ENCODE results near the gene RICTOR.
"Not testable (repeated sequence)": the region's sequence is repeated elsewhere in the genome, so short reads cannot be mapped to it uniquely, and the experiment has no call there.

RICTOR gene

GRCh38 chr5:39015743-39016586, 58.2 kb downstream of the RICTOR start:
- Histone ChIP-seq H2AFZ (ENCODE audit: low read length, unreplicated experiment) (no peak overlapping the region), H3K4me3 (ENCODE audit: low read depth, low read length) (no peak overlapping the region), H3K79me2 (ENCODE audit: control insufficient read depth, insufficient read depth, low read length, unreplicated experiment) (peaks cover 25% of the 10 kb centered on the region), H3K27ac (ENCODE audit: low read depth, low read length) (peak overlapping the region; percentile 74), H3K4me1 (ENCODE audit: control insufficient read depth, insufficient read depth, low read length, unreplicated experiment) (peaks cover 38% of the 10 kb centered on the region), H3K27me3 (ENCODE audit: insufficient read depth, low read length) (no peaks in the 10 kb centered on the region), H3K36me3 (ENCODE audit: insufficient read depth, low read length) (peaks cover 29% of the 10 kb centered on the region)

- no peak overlapping the region for H3K4me3 ChIP-seq (ENCODE audit: low read depth, low read length)
- H3K27ac ChIP-seq (ENCODE audit: low read depth, low read length) = peak overlapping the region; percentile 74
- peaks cover 20% of the 10 kb centered on the region for H3K79me2 ChIP-seq (ENCODE audit: control insufficient read depth, insufficient read depth, low read length, unreplicated experiment)
- peaks cover 35% of the 10 kb centered on the region for H3K36me3 ChIP-seq (ENCODE audit: insufficient read depth, low read length)
- H2AFZ ChIP-seq (ENCODE audit: low read length, unreplicated experiment) = no peak overlapping the region
- H3K27me3 ChIP-seq (ENCODE audit: insufficient read depth, low read length) = no peaks in the 10 kb centered on the region
- peaks cover 35% of the 10 kb centered on the region for H3K4me1 ChIP-seq (ENCODE audit: control insufficient read depth, insufficient read depth, low read length, unreplicated experiment)
Measured at GRCh38 chr5:39014561-39014960, 59.6 kb downstream of the RICTOR start.

- H3K79me2 ChIP-seq (ENCODE audit: control insufficient read depth, insufficient read depth, low read length, unreplicated experiment) = peaks cover 20% of the 10 kb centered on the region
- peaks cover 32% of the 10 kb centered on the region for H3K36me3 ChIP-seq (ENCODE audit: insufficient read depth, low read length)
Measured at GRCh38 chr5:39013938-39014337, 60.3 kb downstream of the RICTOR start.

GRCh38 chr5:39010958-39011357, 63.2 kb downstream of the RICTOR start:
- Histone ChIP-seq H3K36me3 (ENCODE audit: insufficient read depth, low read length) (peaks cover 31% of the 10 kb centered on the region), H3K4me1 (ENCODE audit: control insufficient read depth, insufficient read depth, low read length, unreplicated experiment) (peaks cover 28% of the 10 kb centered on the region), H3K79me2 (ENCODE audit: control insufficient read depth, insufficient read depth, low read length, unreplicated experiment) (peaks cover 17% of the 10 kb centered on the region)
- not testable (repeated sequence) for H3K27ac ChIP-seq (ENCODE audit: low read depth, low read length); H3K4me3 ChIP-seq (ENCODE audit: low read depth, low read length); H2AFZ ChIP-seq (ENCODE audit: low read length, unreplicated experiment); H3K27me3 ChIP-seq (ENCODE audit: insufficient read depth, low read length)

More at GRCh38 chr5:39013938-39014337, 60.3 kb downstream of the RICTOR start:
- H2AFZ ChIP-seq (ENCODE audit: low read length, unreplicated experiment) = no peak overlapping the region
- H3K4me1 ChIP-seq (ENCODE audit: control insufficient read depth, insufficient read depth, low read length, unreplicated experiment) = peaks cover 35% of the 10 kb centered on the region
- no peak overlapping the region for H3K4me3 ChIP-seq (ENCODE audit: low read depth, low read length)
- no peaks in the 10 kb centered on the region for H3K27me3 ChIP-seq (ENCODE audit: insufficient read depth, low read length)
- peak overlapping the region; percentile 65 for H3K27ac ChIP-seq (ENCODE audit: low read depth, low read length)

GRCh38 chr5:39009981-39010380, 64.2 kb downstream of the RICTOR start:
- no peak overlapping the region for H2AFZ ChIP-seq (ENCODE audit: low read length, unreplicated experiment)
- H3K27ac ChIP-seq (ENCODE audit: low read depth, low read length) = no peak overlapping the region
- peaks cover 15% of the 10 kb centered on the region for H3K79me2 ChIP-seq (ENCODE audit: control insufficient read depth, insufficient read depth, low read length, unreplicated experiment)
- H3K4me3 ChIP-seq (ENCODE audit: low read depth, low read length) = no peak overlapping the region
- peaks cover 18% of the 10 kb centered on the region for H3K4me1 ChIP-seq (ENCODE audit: control insufficient read depth, insufficient read depth, low read length, unreplicated experiment)
- peaks cover 31% of the 10 kb centered on the region for H3K36me3 ChIP-seq (ENCODE audit: insufficient read depth, low read length)
- no peaks in the 10 kb centered on the region for H3K27me3 ChIP-seq (ENCODE audit: insufficient read depth, low read length)

- Histone ChIP-seq H3K4me1 (ENCODE audit: control insufficient read depth, insufficient read depth, low read length, unreplicated experiment) (peaks cover 12% of the 10 kb centered on the region), H3K4me3 (ENCODE audit: low read depth, low read length) (no peak overlapping the region), H3K79me2 (ENCODE audit: control insufficient read depth, insufficient read depth, low read length, unreplicated experiment) (peaks cover 15% of the 10 kb centered on the region), H2AFZ (ENCODE audit: low read length, unreplicated experiment) (no peak overlapping the region), H3K27me3 (ENCODE audit: insufficient read depth, low read length) (no peaks in the 10 kb centered on the region), H3K36me3 (ENCODE audit: insufficient read depth, low read length) (peaks cover 31% of the 10 kb centered on the region), H3K27ac (ENCODE audit: low read depth, low read length) (no peak overlapping the region)
Measured at GRCh38 chr5:39009280-39009679, 64.9 kb downstream of the RICTOR start.

GRCh38 chr5:39006650-39007049, 67.5 kb downstream of the RICTOR start:
- Histone ChIP-seq H3K4me1 (ENCODE audit: control insufficient read depth, insufficient read depth, low read length, unreplicated experiment) (peaks cover 7% of the 10 kb centered on the region), H3K36me3 (ENCODE audit: insufficient read depth, low read length) (peaks cover 14% of the 10 kb centered on the region), H3K79me2 (ENCODE audit: control insufficient read depth, insufficient read depth, low read length, unreplicated experiment) (peaks cover 3% of the 10 kb centered on the region), H2AFZ (ENCODE audit: low read length, unreplicated experiment) (no peak overlapping the region), H3K27me3 (ENCODE audit: insufficient read depth, low read length) (no peaks in the 10 kb centered on the region), H3K4me3 (ENCODE audit: low read depth, low read length) (no peak overlapping the region), H3K27ac (ENCODE audit: low read depth, low read length) (no peak overlapping the region)

GRCh38 chr5:39005566-39006232, 68.5 kb downstream of the RICTOR start:
- peaks cover 7% of the 10 kb centered on the region for H3K36me3 ChIP-seq (ENCODE audit: insufficient read depth, low read length)
- no peak overlapping the region for H2AFZ ChIP-seq (ENCODE audit: low read length, unreplicated experiment)
- H3K27me3 ChIP-seq (ENCODE audit: insufficient read depth, low read length) = no peaks in the 10 kb centered on the region
- H3K79me2 ChIP-seq (ENCODE audit: control insufficient read depth, insufficient read depth, low read length, unreplicated experiment) = peaks cover 3% of the 10 kb centered on the region
- H3K4me1 ChIP-seq (ENCODE audit: control insufficient read depth, insufficient read depth, low read length, unreplicated experiment) = peaks cover 7% of the 10 kb centered on the region
- no peak overlapping the region for H3K4me3 ChIP-seq (ENCODE audit: low read depth, low read length)
- H3K27ac ChIP-seq (ENCODE audit: low read depth, low read length) = no peak overlapping the region

- Histone ChIP-seq H3K4me1 (ENCODE audit: control insufficient read depth, insufficient read depth, low read length, unreplicated experiment) (no peaks in the 10 kb centered on the region), H3K36me3 (ENCODE audit: insufficient read depth, low read length) (peaks cover 11% of the 10 kb centered on the region), H3K27me3 (ENCODE audit: insufficient read depth, low read length) (no peaks in the 10 kb centered on the region), H3K79me2 (ENCODE audit: control insufficient read depth, insufficient read depth, low read length, unreplicated experiment) (peaks cover 8% of the 10 kb centered on the region), H3K27ac (ENCODE audit: low read depth, low read length) (no peak overlapping the region), H3K4me3 (ENCODE audit: low read depth, low read length) (no peak overlapping the region), H2AFZ (ENCODE audit: low read length, unreplicated experiment) (no peak overlapping the region)
Measured at GRCh38 chr5:39001683-39002082, 72.5 kb downstream of the RICTOR start.

- Histone ChIP-seq H3K4me1 (ENCODE audit: control insufficient read depth, insufficient read depth, low read length, unreplicated experiment) (no peaks in the 10 kb centered on the region), H3K27ac (ENCODE audit: low read depth, low read length) (no peak overlapping the region), H3K79me2 (ENCODE audit: control insufficient read depth, insufficient read depth, low read length, unreplicated experiment) (peaks cover 5% of the 10 kb centered on the region), H3K27me3 (ENCODE audit: insufficient read depth, low read length) (no peaks in the 10 kb centered on the region), H3K36me3 (ENCODE audit: insufficient read depth, low read length) (peaks cover 11% of the 10 kb centered on the region), H2AFZ (ENCODE audit: low read length, unreplicated experiment) (no peak overlapping the region), H3K4me3 (ENCODE audit: low read depth, low read length) (no peak overlapping the region)
Measured at GRCh38 chr5:38999037-38999436, 75.2 kb downstream of the RICTOR start.

- H3K36me3 ChIP-seq (ENCODE audit: insufficient read depth, low read length) = peaks cover 11% of the 10 kb centered on the region
Measured at GRCh38 chr5:38997591-38997990, 76.6 kb downstream of the RICTOR start.

More at GRCh38 chr5:38997591-38997990, 76.6 kb downstream of the RICTOR start:
- Histone ChIP-seq H3K27ac (ENCODE audit: low read depth, low read length) (no peak overlapping the region), H3K4me1 (ENCODE audit: control insufficient read depth, insufficient read depth, low read length, unreplicated experiment) (no peaks in the 10 kb centered on the region), H3K27me3 (ENCODE audit: insufficient read depth, low read length) (no peaks in the 10 kb centered on the region), H2AFZ (ENCODE audit: low read length, unreplicated experiment) (no peak overlapping the region), H3K79me2 (ENCODE audit: control insufficient read depth, insufficient read depth, low read length, unreplicated experiment) (peaks cover 5% of the 10 kb centered on the region), H3K4me3 (ENCODE audit: low read depth, low read length) (no peak overlapping the region)
